H9 (cell line): Measurements from ENCODE around the gene ANKRD12. TPM values are rescaled to one million over a fixed set of nuclear protein-coding genes. Genes with fewer than 3 reads are reported as not detected.

Experiments used
- DNase-seq: peaks from one replicate; pipeline ENCODE4 v3.0.0-alpha.2; 2017
- H2AFZ ChIP-seq: one replicate; pipeline ENCODE4 v1.6.1; 2013; ENCODE audit warnings: mild to moderate bottlenecking, low read length, control low read depth, moderate library complexity
- H2AK5ac ChIP-seq: 2 replicates; pipeline ENCODE4 v1.6.1; 2013; ENCODE audit warnings: low read length, control low read depth, mixed read lengths; ENCODE audit not compliant: insufficient read length
- H2BK120ac ChIP-seq: one replicate; pipeline ENCODE4 v1.6.1; 2013; ENCODE audit warnings: low read depth, mild to moderate bottlenecking, low read length, control low read depth, inconsistent platforms; ENCODE audit not compliant: poor library complexity, severe bottlenecking
- H2BK12ac ChIP-seq: 2 replicates; pipeline ENCODE4 v1.6.1; 2013; ENCODE audit warnings: low read length, control low read depth, mixed read lengths, low read depth; ENCODE audit not compliant: insufficient read length
- H2BK15ac ChIP-seq: 2 replicates; pipeline ENCODE4 v1.6.1; 2013; ENCODE audit warnings: low read depth, low read length, control low read depth
- H2BK20ac ChIP-seq: one replicate; pipeline ENCODE4 v1.6.1; 2013; ENCODE audit warnings: low read depth, mild to moderate bottlenecking, low read length, control low read depth, inconsistent platforms; ENCODE audit not compliant: poor library complexity, severe bottlenecking
- H2BK5ac ChIP-seq: 2 replicates; pipeline ENCODE4 v1.6.1; 2013; ENCODE audit warnings: low read length, control low read depth, mixed read lengths; ENCODE audit not compliant: insufficient read length
- H3K14ac ChIP-seq: 2 replicates; pipeline ENCODE4 v1.6.1; 2013; ENCODE audit warnings: low read length, control low read depth; ENCODE audit not compliant: insufficient read depth
- H3K18ac ChIP-seq: 2 replicates; pipeline ENCODE4 v1.6.1; 2013; ENCODE audit warnings: low read depth, mild to moderate bottlenecking, mixed read lengths, low read length, control low read depth; ENCODE audit not compliant: insufficient read length
- H3K23ac ChIP-seq: 2 replicates; pipeline ENCODE4 v1.6.1; 2013; ENCODE audit warnings: low read length, control low read depth, mixed read lengths, low read depth; ENCODE audit not compliant: insufficient read length
- H3K23me2 ChIP-seq: 2 replicates; pipeline ENCODE4 v1.6.1; 2013; ENCODE audit warnings: low read depth, mild to moderate bottlenecking, mixed read lengths, low read length, control low read depth; ENCODE audit not compliant: insufficient read length, poor library complexity, severe bottlenecking
- H3K27ac ChIP-seq: 2 replicates; pipeline ENCODE4 v1.5.1; 2013; ENCODE audit warnings: low read length, control low read depth, mixed read lengths, low read depth; ENCODE audit not compliant: insufficient read length
- H3K27me3 ChIP-seq: 2 replicates; pipeline ENCODE4 v1.6.1; 2013; ENCODE audit warnings: low read length, control low read depth, inconsistent platforms; ENCODE audit not compliant: insufficient read depth
- H3K4ac ChIP-seq: 2 replicates; pipeline ENCODE4 v1.6.1; 2013; ENCODE audit warnings: low read depth, mild to moderate bottlenecking, control low read depth, inconsistent platforms, low read length, moderate library complexity
- H3K4me1 ChIP-seq: 2 replicates; pipeline ENCODE4 v1.6.1; 2013; ENCODE audit warnings: low read length, control low read depth, inconsistent platforms; ENCODE audit not compliant: insufficient read depth
- H3K4me2 ChIP-seq: 2 replicates; pipeline ENCODE4 v1.6.1; 2013; ENCODE audit warnings: low read length, control low read depth, mixed read lengths; ENCODE audit not compliant: insufficient read length, insufficient read depth
- H3K56ac ChIP-seq: 2 replicates; pipeline ENCODE4 v1.6.1; 2013; ENCODE audit warnings: low read depth, mild to moderate bottlenecking, mixed read lengths, low read length, control low read depth; ENCODE audit not compliant: insufficient read length
- H3K79me1 ChIP-seq: 2 replicates; pipeline ENCODE4 v1.6.1; 2013; ENCODE audit warnings: low read depth, mild to moderate bottlenecking, moderate library complexity, low read length, control low read depth, inconsistent platforms; ENCODE audit not compliant: insufficient read depth, poor library complexity, severe bottlenecking
- H3K79me2 ChIP-seq: 2 replicates; pipeline ENCODE4 v1.6.1; 2013; ENCODE audit warnings: low read length, control low read depth, inconsistent platforms; ENCODE audit not compliant: insufficient read depth
- H3K9ac ChIP-seq: 2 replicates; pipeline ENCODE4 v1.6.1; 2013; ENCODE audit warnings: low read length, control low read depth, mixed read lengths; ENCODE audit not compliant: insufficient read length; ENCODE audit errors: extremely low read depth
- H3K9me3 ChIP-seq: one replicate; pipeline ENCODE4 v1.6.1; 2013; ENCODE audit warnings: low read depth, low read length, inconsistent platforms; ENCODE audit not compliant: control insufficient read depth
- H3T11ph ChIP-seq: one replicate; pipeline ENCODE4 v1.6.1; 2013; ENCODE audit warnings: mild to moderate bottlenecking, low read length, control low read depth, inconsistent platforms
- H4K20me1 ChIP-seq: one replicate; pipeline ENCODE4 v1.6.1; 2013; ENCODE audit not compliant: control insufficient read depth, insufficient read length, insufficient read depth
- H4K5ac ChIP-seq: 2 replicates; pipeline ENCODE4 v1.6.1; 2013; ENCODE audit warnings: low read depth, mild to moderate bottlenecking, mixed read lengths, low read length, control low read depth; ENCODE audit not compliant: insufficient read length
- H4K8ac ChIP-seq: replicated peaks from 2 replicates; pipeline ENCODE4 v1.6.1; 2013; ENCODE audit warnings: low read length, control low read depth, mixed read lengths, low read depth; ENCODE audit not compliant: insufficient read length
- H4K91ac ChIP-seq: 2 replicates; pipeline ENCODE4 v1.6.1; 2013; ENCODE audit warnings: low read depth, mild to moderate bottlenecking, moderate library complexity, mixed read lengths, low read length, control low read depth; ENCODE audit not compliant: insufficient read length
- H3K27ac Mint-ChIP-seq, 3 experiments: 2 replicates in 2 of 3; 3 replicates in 1 of 3; pipeline ENCODE4 v1.8.0; 2020 to 2021; ENCODE audit warnings: mixed read lengths in 3 of 3, mild to moderate bottlenecking in 1 of 3, moderate library complexity in 1 of 3
- H3K27me3 Mint-ChIP-seq: 2 replicates; pipeline ENCODE4 v1.8.0; 2021; ENCODE audit warnings: low read depth, mild to moderate bottlenecking, moderate library complexity, mixed read lengths
- H3K36me3 Mint-ChIP-seq, 3 experiments: 2 replicates in 2 of 3; 3 replicates in 1 of 3; pipeline ENCODE4 v1.8.0; 2020 to 2021; ENCODE audit warnings: low read depth in 3 of 3, mixed read lengths in 3 of 3; ENCODE audit not compliant: insufficient read depth in 1 of 3
- H3K4me1 Mint-ChIP-seq, 2 experiments: 2 replicates each; pipeline ENCODE4 v1.8.0; 2020; ENCODE audit warnings: mixed read lengths in 2 of 2
- H3K4me3 Mint-ChIP-seq, 2 experiments: 2 replicates in 1 of 2; 3 replicates in 1 of 2; pipeline ENCODE4 v1.8.0; 2020 to 2021; ENCODE audit warnings: mild to moderate bottlenecking in 2 of 2, mixed read lengths in 2 of 2, moderate library complexity in 1 of 2
- H3K9me3 Mint-ChIP-seq, 2 experiments: 2 replicates in 1 of 2; 3 replicates in 1 of 2; pipeline ENCODE4 v1.8.0; 2020; ENCODE audit warnings: mild to moderate bottlenecking in 2 of 2, mixed read lengths in 2 of 2, moderate library complexity in 1 of 2
- CTCF ChIP-seq: fragments of 200-600 bp; sonication (generic); conservative IDR thresholded peaks from 3 replicates; pipeline ENCODE4 v1.8.0; 2021; ENCODE audit warnings: antibody characterized with exemption, mild to moderate bottlenecking
- WGBS: extraction: QIAGEN DNeasy Blood & Tissue Kit; methylation state at CpG from one replicate; pipeline ENCODE4 v1.1.7; 2013; ENCODE audit warnings: missing lambda C conversion rate, low lambda C conversion rate, mixed read lengths; ENCODE audit not compliant: insufficient read length; ENCODE audit errors: extremely low coverage; 5-methylcytosine and 5-hydroxymethylcytosine counted together
- total RNA-seq: library from RNA; stranded (reverse); gene quantifications from 2 replicates; pipeline ENCODE4 v1.2.1, GENCODE V29; 2021

Gene ANKRD12
- total RNA-seq, 1 experiment from 2014 or later: 38.9 TPM

GRCh38 chr18:9135912-9136314 is 668 bp upstream of the ANKRD12 start:
- no peaks in the 10 kb centered on the region for H3K27me3 Mint-ChIP-seq
- H3K4ac ChIP-seq: no peak overlapping the region
- H2BK15ac ChIP-seq: no peak overlapping the region
- H3K4me1 Mint-ChIP-seq: peaks cover 31 to 33% of the 10 kb centered on the region in 2 experiments
- 0 out of 2 replicates have a peak, but pooled peaks cover 7% of the 10 kb centered on the region for H3K79me2 ChIP-seq
- H2AK5ac ChIP-seq: no peak overlapping the region
- H3K23ac ChIP-seq: no peak overlapping the region
- peaks cover 3% of the 10 kb centered on the region for H4K20me1 ChIP-seq
- H3K9ac ChIP-seq: peak overlapping the region; percentile 81
- no peak overlapping the region for H2BK120ac ChIP-seq
- no peak overlapping the region for H4K91ac ChIP-seq
- no peaks in the 10 kb centered on the region for H3K27me3 ChIP-seq
- no peak overlapping the region for H4K5ac ChIP-seq
- H2BK5ac ChIP-seq: no peak overlapping the region
- no peak overlapping the region for H2BK20ac ChIP-seq
- H3K18ac ChIP-seq: peak overlapping the region; percentile 94
- peaks cover 6% of the 10 kb centered on the region for H3K79me1 ChIP-seq
- no peak overlapping the region for H3K56ac ChIP-seq
- TF ChIP-seq CTCF: no peak
- WGBS: no CpG with 5 or more reads among the region's 33 CpGs
- H3K4me1 ChIP-seq: no peaks in the 10 kb centered on the region
- no peak overlapping the region for H4K8ac ChIP-seq
- peak overlapping the region; percentile 94 to 96 for H3K4me3 Mint-ChIP-seq
- peaks cover 9% of the 10 kb centered on the region for H3K23me2 ChIP-seq
- peak overlapping the region; percentile 14 for H3K27ac ChIP-seq
- no peaks in the 10 kb centered on the region for H3K9me3 Mint-ChIP-seq
- no peak overlapping the region for H2BK12ac ChIP-seq
- peaks cover 11 to 35% (median 33%) of the 10 kb centered on the region in 3 experiments for H3K36me3 Mint-ChIP-seq
- H3K4me2 ChIP-seq: peak overlapping the region; percentile 93
- DNase-seq: peak; percentile 86
- peak overlapping the region; percentile 99; a peak in 5 of 7 replicates for H3K27ac Mint-ChIP-seq
- no peak overlapping the region for H2AFZ ChIP-seq
- no peak overlapping the region for H3T11ph ChIP-seq
- peak overlapping the region; percentile 94; the same call in 1 of the 2 replicates for H3K14ac ChIP-seq
- no peaks in the 10 kb centered on the region for H3K9me3 ChIP-seq
